Measurements from ENCODE around the gene CENPS.
"Not testable (repeated sequence)": the region's sequence is repeated elsewhere in the genome, so short reads cannot be mapped to it uniquely, and the experiment has no call there.

The CENPS gene

GRCh38 chr1:10430216-10431069 lies at the start of gene CENPS:
Gene CENPS (plus strand): TSS chr1:10430433. CDS start chr1:10430518, 85 bp downstream.
- DNase-seq = peak; percentile 46

DNA sequence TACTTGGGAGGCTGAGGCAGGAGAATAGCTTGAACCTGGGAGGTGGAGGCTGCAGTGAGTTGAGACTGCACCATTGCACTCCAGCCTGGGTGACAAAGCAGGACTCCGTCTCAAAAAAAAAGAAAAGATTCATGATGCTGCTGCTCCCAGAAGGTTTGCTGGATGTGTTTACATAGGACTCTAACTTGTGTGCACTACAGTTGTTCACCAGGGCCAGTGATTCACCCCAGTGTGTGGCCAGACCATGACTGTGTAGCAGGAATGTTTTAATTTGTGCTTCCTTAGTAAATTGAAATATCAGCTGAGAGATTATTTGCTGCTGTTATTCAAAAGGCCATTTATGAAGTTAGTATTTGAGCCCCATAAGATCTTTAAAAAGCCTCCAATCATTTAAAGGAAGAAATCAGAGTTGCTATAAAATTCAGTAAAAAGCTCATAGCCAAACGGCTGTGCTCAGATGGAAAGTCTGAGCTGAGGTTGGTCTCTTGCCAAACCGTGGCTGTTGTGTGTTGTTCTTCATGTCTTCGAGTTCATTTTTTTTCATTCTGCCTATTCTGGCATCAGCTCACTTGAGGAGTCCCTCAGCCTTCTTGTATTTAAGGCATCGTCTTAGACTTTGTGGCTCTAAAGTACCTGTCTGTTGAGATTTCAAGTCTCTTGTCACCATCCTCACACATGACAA lies 49.5 kb upstream of the CENPS start:
- no peak for DNase-seq

DNA sequence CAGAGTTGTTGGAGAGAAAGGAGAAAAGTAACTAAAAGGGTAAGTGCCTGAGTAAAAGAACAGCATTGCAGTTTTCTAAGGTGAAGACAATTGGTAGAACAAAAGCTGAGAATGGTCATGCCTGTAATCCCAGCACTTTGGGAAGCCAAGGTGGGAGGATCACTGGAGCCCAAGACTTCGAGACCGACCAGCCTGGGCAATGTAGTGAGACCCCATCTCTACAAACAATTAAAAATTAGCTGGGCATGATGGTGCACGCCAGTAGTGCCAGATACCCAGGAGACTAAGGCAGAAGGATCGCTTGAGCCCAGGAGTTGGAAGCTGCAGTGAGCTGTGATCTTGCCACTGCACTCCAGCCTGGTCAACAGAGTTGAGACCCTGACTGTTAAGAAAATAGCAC lies 46.6 kb upstream of the CENPS start:
- no peak for DNase-seq

- no peak for DNase-seq
These were observed 46.0 kb upstream of the CENPS start for GRCh38 chr1:10384219-10384618.

GRCh38 chr1:10386761-10387676 lies 43.2 kb upstream of the CENPS start:
- no peak for DNase-seq

DNA sequence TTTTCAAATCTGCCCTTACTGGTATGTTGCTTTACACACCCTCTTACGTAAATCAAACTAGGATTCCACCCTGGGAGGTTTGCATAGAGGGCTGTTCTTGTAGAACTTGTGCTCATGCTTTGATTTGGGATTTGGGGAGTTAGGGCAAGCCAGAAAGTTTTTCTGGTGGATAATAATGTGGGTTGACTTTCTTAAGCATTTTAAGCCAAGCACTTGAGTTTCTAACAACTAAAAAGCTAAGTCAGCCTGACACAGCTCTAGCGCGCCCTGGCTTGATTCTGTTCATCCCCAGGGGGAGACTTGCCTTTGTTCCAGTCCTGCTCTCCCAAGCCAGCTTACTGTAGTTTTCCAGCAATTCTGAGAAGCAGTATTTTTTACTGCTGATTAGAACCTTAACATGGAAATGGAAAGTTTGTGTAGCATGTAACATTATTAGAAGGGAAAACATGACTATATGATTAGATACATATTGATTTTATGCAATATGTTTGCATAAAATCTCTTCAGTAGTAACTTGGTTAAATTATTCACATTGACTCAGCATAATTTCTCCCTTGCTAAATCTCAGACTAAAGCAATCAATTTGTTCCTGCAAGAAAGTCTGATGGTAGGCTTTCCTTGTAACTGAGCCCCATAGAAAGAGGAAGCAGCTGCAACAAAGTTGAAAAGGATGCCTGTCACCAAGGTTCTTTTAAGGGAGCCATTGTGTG lies 42.4 kb upstream of the CENPS start:
- no peak for DNase-seq

DNA sequence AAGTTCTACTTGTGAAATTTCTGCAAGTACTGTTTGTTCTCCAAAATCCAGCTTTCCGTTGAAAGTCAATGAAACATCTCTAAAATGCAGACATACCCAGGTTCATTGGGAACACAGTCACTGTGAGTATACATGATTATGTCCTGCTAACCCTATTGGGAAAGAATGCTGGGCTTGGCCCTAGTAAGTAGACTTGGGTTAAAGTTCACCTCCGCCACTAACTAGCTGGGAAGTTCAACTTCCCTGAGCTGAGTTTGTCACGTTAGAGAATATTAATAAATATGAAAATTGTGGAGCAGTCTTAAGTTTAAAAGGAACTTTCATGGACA lies 41.9 kb upstream of the CENPS start:
- no peak for DNase-seq

DNA sequence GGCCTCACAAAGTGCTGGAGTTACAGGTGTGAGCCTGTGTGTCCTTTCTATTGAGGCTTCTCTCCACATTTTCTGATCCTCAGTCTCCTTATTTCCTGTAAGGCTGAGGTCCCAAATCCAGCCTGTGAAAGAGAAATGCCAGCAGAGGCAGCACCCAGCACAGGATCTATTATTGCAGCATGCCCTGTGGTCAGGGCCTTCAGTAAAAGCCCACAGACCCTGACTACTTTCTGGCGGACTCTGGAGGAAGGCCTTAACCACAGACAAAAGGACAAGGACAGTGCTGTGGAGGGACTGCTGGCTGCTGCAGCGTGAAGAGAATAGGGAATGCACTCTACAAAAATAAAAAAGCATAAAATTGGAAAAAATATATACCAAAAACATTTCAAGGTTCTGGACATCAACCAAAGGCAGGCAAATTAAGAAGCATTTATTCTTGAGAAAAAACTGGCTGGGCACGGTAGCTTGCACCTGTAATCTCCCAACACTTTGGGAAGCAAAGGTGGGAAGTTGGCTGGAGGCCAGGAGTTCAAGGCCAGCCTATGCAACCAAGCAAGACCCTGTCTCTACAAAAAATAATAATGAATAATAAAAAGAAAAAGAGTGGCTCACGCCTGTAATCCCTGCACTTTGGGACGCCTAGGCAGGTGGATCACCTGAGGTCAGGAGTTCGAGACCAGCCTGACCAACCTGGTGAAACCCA lies 40.8 kb upstream of the CENPS start:
- DNase-seq = no peak

- DNase-seq = no peak
These were observed 33.4 kb upstream of the CENPS start for GRCh38 chr1:10396870-10397269.

DNA sequence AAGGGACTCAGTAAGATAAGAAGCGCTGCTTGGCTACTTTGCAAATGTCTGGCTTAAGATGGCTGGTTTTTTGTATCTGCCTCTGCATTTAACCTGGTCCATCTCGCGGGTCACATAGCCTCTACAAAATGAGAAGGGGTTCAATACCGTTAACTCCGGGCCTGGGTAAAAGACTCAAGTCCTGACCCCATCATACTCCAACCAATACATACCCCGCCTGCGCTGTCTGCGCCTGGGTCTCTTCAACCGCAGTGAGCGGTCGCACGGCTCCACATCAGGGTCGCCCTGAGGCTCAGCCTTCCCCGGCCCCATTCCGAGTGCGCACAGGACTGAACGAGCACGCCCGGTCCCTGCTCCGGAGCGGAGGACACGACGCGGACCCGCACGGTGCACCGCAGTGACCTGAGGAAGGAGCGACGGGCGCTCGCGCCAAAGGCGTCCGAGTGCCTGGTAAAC lies 31.9 kb upstream of the CENPS start:
- DNase-seq = no peak

GRCh38 chr1:10398734-10399443 lies 31.3 kb upstream of the CENPS start, which contains the start of gene PGD:
Gene PGD (plus strand): TSS chr1:10399064. CDS start chr1:10399118, 54 bp downstream.
- peak; percentile 83 for DNase-seq

DNA sequence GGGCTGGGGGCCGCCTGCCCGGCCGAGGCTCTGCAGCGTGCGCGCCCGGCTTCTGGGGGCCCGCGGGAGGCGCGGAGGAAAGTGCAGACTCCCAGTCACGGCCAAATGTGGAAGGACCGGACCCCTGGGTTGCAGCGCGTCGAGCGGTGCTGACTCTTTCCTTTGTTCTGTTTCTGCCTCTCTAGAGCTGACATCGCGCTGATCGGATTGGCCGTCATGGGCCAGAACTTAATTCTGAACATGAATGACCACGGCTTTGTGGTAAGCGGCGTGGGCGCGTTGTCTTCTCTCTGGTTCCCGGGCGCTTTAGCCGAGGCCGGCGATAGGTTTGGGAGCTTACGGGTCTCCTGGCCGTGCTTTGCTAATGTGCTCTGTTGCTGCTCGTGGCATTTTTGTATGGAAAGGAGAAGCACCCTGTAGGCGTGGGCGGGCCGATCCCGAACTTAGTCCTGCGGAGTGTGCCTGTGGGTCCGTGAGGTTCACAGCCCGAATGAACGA lies 30.7 kb upstream of the CENPS start:
- no peak for DNase-seq

DNA sequence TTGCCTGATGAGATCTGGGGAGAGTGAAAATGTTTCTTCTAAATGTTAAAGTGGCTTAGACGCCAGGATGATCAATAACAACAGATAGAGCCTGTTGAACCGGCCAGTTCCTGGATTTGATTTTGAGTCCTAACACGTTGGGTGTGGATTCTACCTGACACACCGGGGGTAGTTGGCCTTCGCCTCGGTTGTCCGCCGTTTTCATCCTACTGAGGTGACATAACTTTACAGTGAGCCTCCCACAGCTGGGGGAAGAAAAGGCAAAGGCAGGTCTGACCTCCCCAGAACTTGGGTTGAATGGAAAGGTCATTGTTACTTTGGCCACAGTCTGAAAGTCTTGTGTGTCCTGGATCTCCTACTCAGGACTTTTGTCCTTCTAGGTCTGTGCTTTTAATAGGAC lies 30.2 kb upstream of the CENPS start:
- no peak for DNase-seq

GRCh38 chr1:10401281-10401680 lies 29.0 kb upstream of the CENPS start:
- no peak for DNase-seq

DNA sequence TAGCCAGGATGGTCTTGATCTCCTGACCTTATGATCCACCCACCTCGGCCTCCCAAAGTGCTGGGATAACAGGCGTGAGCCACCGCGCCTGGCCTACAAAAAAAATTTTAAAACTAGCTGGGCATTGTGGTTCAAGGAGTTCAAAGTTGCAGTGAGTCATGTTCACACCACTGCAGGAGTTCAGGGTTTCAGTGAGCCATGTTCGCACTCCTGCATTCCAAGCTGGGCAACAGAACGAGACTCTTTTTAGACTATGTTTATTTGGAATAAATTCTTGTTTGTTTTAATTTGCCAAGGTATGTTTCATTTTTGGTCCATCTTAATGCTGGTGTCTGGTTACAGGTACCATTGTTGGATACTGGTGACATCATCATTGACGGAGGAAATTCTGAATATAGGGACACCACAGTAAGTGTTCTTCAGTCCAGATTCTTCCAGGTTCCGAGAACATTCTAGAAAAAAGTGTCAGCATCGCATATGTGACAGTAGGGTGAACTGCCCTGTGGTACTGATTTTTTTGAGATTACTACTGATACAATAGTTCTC lies 27.4 kb upstream of the CENPS start:
- DNase-seq = no peak

DNA sequence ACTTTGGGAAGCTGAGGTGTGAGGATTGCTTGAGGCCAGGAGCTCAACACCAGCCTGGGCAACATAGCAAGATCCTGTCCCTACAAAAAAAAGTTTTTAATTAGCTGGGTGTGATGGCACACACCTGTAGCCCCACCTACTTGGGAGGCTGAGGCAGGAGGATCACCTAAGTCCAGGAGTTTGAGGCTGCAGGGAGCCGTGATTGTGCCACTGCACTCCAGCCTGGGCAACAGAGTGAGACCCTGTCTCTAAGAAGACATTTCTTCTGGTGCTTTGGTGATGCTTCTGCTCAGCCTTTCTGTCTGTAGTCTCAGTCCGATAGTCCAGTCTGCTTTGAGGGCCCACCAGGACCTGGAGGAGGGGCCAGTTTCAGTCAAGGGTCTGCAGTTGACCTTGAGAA lies 23.0 kb upstream of the CENPS start:
- no peak for DNase-seq

GRCh38 chr1:10415211-10415930 lies 14.9 kb upstream of the CENPS start:
- no peak for DNase-seq

DNA sequence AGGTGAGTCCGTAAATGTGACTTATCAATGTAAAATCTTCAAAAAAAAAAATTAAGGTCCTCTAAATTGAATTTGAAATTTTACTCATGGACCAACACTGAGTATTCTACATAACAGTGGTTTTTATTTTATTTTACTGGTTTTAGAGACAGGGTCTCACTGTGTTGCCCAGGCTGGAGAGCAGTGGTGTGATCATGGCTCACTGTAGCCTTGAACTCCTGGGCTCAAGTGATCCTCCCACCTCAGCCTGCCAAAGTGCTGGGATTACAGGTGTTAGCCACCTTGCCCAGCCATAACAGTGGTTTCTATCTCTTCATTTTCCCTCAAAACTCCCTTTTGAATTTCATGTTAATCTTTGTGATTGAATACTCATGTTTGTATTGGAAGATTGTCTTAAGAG lies 14.3 kb upstream of the CENPS start:
- not testable (repeated sequence) for DNase-seq

- not testable (repeated sequence) for DNase-seq
These were observed 11.5 kb upstream of the CENPS start for GRCh38 chr1:10418741-10419140.

DNA sequence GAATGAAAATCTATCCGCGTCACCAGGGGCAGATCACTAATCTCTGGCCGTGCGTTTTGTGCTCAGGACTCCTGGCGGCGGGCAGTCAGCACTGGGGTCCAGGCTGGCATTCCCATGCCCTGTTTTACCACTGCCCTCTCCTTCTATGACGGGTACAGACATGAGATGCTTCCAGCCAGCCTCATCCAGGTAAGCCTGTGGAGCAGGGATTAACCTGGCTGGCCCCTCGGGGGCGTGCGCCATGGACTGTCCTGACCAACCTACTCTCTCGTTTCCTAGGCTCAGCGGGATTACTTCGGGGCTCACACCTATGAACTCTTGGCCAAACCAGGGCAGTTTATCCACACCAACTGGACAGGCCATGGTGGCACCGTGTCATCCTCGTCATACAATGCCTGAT lies 10.9 kb upstream of the CENPS start:
- no peak for DNase-seq

Data from NCI-H748 treated with DMSO at 0.1 percent for 48 hours (cell line).